Upper lobe of left lung (tissue), 6 donors: ENCODE measurements around the gene TRIM65. TPM values are rescaled to one million over a fixed set of nuclear protein-coding genes. Genes with fewer than 3 reads are reported as not detected.
"Not testable (repeated sequence)": the region's sequence is repeated elsewhere in the genome, so short reads cannot be mapped to it uniquely, and the experiment has no call there.

Experiments
- ATAC-seq, 2 donors: fragments of 200-7000 bp; cut with Tn5 transposase; one replicate each; pipeline ENCODE4 v1.9.1; 2022; ENCODE audit warnings: mild to moderate bottlenecking in 2 of 2, moderate library complexity in 2 of 2; ENCODE audit not compliant: low FRiP score in 2 of 2
- DNase-seq, 2 donors: peaks; one replicate each; pipeline ENCODE4 v3.0.0-alpha.2; 2019 to 2020
- H3K27ac ChIP-seq, 4 donors: fragments of 200-600 bp; sonication (generic); one replicate each; pipeline ENCODE4 v1.5.1; 2016 to 2019
- H3K27me3 ChIP-seq, 4 donors: fragments of 200-600 bp; sonication (generic); one replicate each; pipeline ENCODE4 v1.5.1; 2017 to 2019
- H3K36me3 ChIP-seq, 4 donors: fragments of 200-600 bp; sonication (generic); one replicate each; pipeline ENCODE4 v1.5.1; 2016 to 2019
- H3K4me1 ChIP-seq, 4 donors: fragments of 200-600 bp; sonication (generic); one replicate each; pipeline ENCODE4 v1.5.1; 2018 to 2019
- H3K4me3 ChIP-seq, 4 donors: fragments of 200-600 bp; sonication (generic); one replicate each; pipeline ENCODE4 v1.5.1; 2017 to 2019; ENCODE audit warnings: mild to moderate bottlenecking in 2 of 4, moderate library complexity in 1 of 4
- H3K9me3 ChIP-seq, 4 donors: fragments of 200-600 bp; sonication (generic); one replicate each; pipeline ENCODE4 v1.5.1; 2018 to 2019
- EP300 ChIP-seq, 4 donors: sonication (generic); formaldehyde crosslinking; IDR thresholded peaks; one replicate each; pipeline ENCODE4 v1.5.1; 2017; ENCODE audit warnings: antibody characterized with exemption in 4 of 4, control low read depth in 2 of 4
- POLR2A ChIP-seq, 4 donors: fragments of 450-650 bp; IDR thresholded peaks; one replicate each; pipeline ENCODE4 v1.5.1; 2016 to 2017; ENCODE audit warnings: antibody characterized with exemption in 4 of 4, mild to moderate bottlenecking in 2 of 4
- POLR2AphosphoS5 ChIP-seq, 2 donors: sonication (generic); formaldehyde crosslinking; IDR thresholded peaks; one replicate each; pipeline ENCODE4 v1.5.1; 2017; ENCODE audit warnings: antibody characterized with exemption in 2 of 2
- WGBS, 2 donors: methylation state at CpG; one replicate each; pipeline ENCODE4 v1.1.5; 2017 to 2018; 5-methylcytosine and 5-hydroxymethylcytosine counted together
- total RNA-seq, 6 donors: library from RNA; depleted of rRNA in 4 of 6; stranded (reverse); fragments of >200 nt in 4 of 6; gene quantifications; one replicate each; pipeline versions ENCODE4 v1.1.0 to v1.2.1, GENCODE V29; 2016 to 2021
- TF ChIP-seq, protein P1 (sequence below), 6 experiments: fragments of 450-650 bp in 4 of 6; fragments of 200-600 bp in 2 of 6; sonication (generic) in 2 of 6; IDR thresholded peaks; one replicate each; pipeline ENCODE4 v1.5.1; 2016 to 2019; ENCODE audit warnings: antibody characterized with exemption in 6 of 6
- donor health status: DM: no; HTN: no; CAD: no; lungs with moderate emphysema.
- donor health status: DM: no; HTN: yes; CAD: no; lungs with severe emphysema.

The TRIM65 gene
- total RNA-seq, 6 donors from 2014 or later = 23.4 to 35.1 (median 28.2) TPM

DNA sequence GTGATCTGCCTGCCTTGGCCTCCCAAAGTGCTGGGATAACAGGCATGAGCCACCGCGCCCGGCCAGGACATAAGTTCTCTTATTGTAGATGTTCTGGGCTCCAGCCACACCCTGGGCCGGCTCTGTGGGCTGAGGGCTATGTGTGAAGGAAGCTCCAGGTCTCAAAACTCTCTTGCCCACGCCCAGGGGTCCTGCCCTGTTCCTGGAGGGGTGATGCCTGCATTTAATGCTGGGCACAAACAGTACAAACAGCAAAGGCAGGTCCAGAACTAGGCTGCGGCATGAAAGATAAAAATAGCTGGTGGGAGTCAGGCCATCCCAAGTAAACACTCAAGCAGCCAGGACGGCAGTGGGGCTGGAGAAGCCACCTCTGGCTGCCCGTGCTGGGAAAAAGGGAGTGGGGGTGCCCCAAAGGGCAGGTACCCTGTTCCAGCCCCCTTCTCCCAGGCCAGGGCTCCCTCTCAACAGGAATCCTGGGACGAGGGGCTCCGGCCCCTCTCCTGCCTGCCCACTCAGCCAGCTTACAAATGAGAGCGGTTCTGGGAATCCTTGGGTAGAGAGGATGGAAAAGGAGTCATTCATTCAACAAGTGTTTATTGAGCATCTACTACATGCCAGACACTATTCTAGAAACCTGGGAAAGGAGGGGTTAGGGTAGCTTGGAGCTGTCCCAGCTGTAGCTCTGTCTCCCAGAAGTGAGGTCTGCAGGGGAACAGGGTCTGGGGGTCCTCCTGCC, 23.0 kb downstream of the TRIM65 start:
- peaks cover 0 to 3% (median 0%) of the 10 kb centered on the region in 4 donors for H3K27me3 ChIP-seq
- no peak overlapping the region for H3K4me3 ChIP-seq
- H3K9me3 ChIP-seq = no peaks in the 10 kb centered on the region
- ATAC-seq = no peak
- H3K36me3 ChIP-seq = peaks cover 0 to 24% (median 10%) of the 10 kb centered on the region in 4 donors
- peaks cover 53 to 69% (median 60%) of the 10 kb centered on the region in 4 donors for H3K4me1 ChIP-seq
- peak in 1 of 2 donors; percentile 43 for DNase-seq
- peak overlapping the region; percentile 82 to 94 (median 86) for H3K27ac ChIP-seq
- WGBS, 2 donors = 57 to 72% methylated on average over 10 to 11 of the region's 11 CpGs
- TF ChIP-seq POLR2A (IDR thresholded peaks at IDR 0.05) = no peak
- TF ChIP-seq EP300 (IDR thresholded peaks at IDR 0.05) = peak in 1 of 4 donors; percentile 30

DNA sequence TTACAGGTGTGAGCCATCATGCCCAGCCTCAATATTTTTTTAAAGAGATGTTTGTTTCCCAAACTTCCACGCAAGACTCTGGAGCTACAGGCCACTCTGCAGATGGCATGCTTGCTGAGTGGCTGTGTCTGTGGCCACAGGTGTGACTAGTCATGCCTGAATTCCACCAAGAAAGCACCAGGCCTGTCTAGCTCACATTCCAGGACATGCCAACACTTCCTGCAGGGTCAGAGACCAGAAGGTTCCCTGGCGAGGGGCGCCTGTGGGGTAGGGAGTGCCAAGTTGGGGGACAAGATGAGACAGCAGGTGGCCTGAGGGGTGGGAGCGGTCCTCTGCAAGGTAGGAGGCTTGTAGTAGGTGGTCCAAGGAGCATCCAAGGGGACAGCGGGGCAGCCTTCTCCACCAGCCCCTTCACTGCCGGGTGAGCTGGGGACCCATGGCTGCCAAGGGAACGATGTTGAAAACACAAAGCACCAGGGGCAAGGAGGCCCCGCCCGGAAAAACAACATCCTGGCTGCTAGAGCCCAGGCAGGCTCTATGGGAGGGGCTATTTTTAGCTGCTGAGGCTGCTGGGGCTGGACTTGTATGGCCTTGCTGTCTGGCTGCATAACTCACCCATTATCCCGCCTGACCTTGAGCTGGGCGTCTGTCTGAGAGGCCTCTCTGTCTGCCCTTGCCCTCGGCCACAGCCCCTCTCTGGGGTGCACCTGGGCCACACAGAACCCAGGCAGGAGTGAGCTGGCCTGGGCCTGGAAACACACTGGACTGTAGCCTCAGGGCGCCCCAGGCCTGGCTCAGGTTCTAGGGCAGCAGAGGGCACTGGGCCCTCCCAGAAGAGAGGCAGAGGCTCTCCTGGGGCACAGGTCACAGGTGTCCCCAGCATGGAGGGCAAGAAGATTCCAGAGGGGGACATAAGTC, 24.1 kb downstream of the TRIM65 start:
- no peaks in the 10 kb centered on the region for H3K9me3 ChIP-seq
- peaks cover 48 to 63% (median 55%) of the 10 kb centered on the region in 4 donors for H3K4me1 ChIP-seq
- peak in 1 of 2 donors; percentile 74 for DNase-seq
- peaks cover 0 to 2% (median 0%) of the 10 kb centered on the region in 4 donors for H3K27me3 ChIP-seq
- 28 to 43% methylated on average over 3 to 13 of the region's 13 CpGs for WGBS, 2 donors
- H3K27ac ChIP-seq = peak overlapping the region; percentile 82 to 94 (median 86)
- no peak overlapping the region for H3K4me3 ChIP-seq
- TF ChIP-seq POLR2AphosphoS5 (IDR thresholded peaks at IDR 0.05) (peak; percentile 6 to 33), POLR2A (IDR thresholded peaks at IDR 0.05) (peak in 1 of 4 donors; percentile 13), EP300 (IDR thresholded peaks at IDR 0.05) (no peak)
- TF ChIP-seq, protein P1, sequence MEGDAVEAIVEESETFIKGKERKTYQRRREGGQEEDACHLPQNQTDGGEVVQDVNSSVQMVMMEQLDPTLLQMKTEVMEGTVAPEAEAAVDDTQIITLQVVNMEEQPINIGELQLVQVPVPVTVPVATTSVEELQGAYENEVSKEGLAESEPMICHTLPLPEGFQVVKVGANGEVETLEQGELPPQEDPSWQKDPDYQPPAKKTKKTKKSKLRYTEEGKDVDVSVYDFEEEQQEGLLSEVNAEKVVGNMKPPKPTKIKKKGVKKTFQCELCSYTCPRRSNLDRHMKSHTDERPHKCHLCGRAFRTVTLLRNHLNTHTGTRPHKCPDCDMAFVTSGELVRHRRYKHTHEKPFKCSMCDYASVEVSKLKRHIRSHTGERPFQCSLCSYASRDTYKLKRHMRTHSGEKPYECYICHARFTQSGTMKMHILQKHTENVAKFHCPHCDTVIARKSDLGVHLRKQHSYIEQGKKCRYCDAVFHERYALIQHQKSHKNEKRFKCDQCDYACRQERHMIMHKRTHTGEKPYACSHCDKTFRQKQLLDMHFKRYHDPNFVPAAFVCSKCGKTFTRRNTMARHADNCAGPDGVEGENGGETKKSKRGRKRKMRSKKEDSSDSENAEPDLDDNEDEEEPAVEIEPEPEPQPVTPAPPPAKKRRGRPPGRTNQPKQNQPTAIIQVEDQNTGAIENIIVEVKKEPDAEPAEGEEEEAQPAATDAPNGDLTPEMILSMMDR (IDR thresholded peaks at IDR 0.05) = no peak
- peaks cover 0 to 24% (median 10%) of the 10 kb centered on the region in 4 donors for H3K36me3 ChIP-seq
- ATAC-seq = peak; percentile 57 to 68

DNA sequence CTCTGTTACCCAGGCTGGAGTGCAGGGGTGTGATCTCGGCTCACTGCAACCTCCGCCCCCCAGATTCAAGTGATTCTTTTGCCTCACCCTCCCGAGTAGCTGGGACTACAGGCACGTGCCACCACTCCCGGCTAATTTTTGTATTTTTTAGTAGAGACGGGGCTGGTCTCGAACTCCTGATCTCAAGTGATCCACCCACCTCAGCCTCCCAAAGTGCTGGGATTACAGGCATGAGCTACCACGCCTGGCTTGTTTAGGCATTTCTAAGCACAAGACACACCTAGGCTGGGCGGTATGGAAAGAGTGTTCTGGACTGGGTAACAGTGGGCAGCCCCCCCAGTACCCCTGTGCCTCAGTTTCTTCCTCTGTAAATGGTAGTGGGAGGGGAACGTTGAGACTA, 26.5 kb downstream of the TRIM65 start:
- WGBS, 2 donors = 68 to 79% methylated on average over 10 of the region's 10 CpGs
- not testable (repeated sequence) for ATAC-seq, H3K4me3 ChIP-seq, H3K9me3 ChIP-seq, DNase-seq, H3K27me3 ChIP-seq
- peaks cover 0 to 18% (median 10%) of the 10 kb centered on the region in 4 donors for H3K36me3 ChIP-seq
- peaks cover 24 to 40% (median 33%) of the 10 kb centered on the region in 4 donors for H3K4me1 ChIP-seq
- peak overlapping the region; percentile 69 to 88 (median 80) for H3K27ac ChIP-seq

DNA sequence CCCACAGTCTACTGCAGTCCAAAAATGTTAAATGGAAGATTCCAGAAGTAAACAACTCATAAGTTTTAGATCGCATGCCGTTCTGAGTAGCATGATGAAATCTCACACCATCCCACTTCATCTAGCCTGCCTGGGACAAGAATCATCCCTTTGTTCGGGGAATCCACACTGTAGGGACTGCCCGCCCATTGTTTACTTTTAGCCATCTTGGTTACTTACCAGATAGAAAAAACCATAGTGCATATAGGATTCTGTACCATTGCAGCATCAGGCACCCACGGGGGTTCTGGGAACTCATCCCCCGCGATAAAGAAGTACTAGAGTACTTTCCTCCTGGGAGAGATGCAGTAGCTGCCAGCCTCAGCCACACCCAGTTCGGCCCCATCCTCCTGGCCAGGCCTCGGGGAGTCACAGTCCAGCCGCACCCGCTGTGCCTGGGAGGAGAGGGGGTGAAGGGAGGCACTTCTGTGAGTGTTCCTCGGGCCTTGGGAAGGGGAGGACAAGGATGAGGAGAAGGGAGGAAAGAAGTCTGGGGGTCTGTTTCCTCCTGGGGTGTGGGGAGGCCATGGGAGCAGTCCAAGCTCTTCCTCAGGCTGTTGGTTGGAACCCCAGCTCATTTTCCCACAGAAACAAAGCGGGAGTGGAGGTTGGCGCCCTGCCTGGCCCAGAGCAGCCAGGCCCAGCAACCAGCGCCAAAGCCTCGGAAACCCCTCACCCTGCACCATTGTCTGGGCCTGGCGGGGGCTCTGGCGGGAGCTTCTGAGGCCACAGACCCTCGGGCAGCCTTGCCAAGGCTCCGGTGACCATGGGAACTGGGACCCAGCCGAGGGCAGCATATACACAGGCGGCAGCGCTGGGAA, 27.2 kb downstream of the TRIM65 start:
- no peak overlapping the region for H3K4me3 ChIP-seq
- peak in 1 of 2 donors; percentile 82 for DNase-seq
- peaks cover 0 to 11% (median 6%) of the 10 kb centered on the region in 4 donors for H3K36me3 ChIP-seq
- ATAC-seq = peak in 1 of 2 donors; percentile 59
- peak overlapping the region; percentile 69 to 88 (median 80) for H3K27ac ChIP-seq
- H3K27me3 ChIP-seq = no peaks in the 10 kb centered on the region
- peaks cover 30 to 42% (median 35%) of the 10 kb centered on the region in 4 donors for H3K4me1 ChIP-seq
- 59 to 63% methylated on average over 20 to 23 of the region's 23 CpGs for WGBS, 2 donors
- no peaks in the 10 kb centered on the region for H3K9me3 ChIP-seq
- peak in 1 of 4 donors; percentile 20 for TF ChIP-seq EP300 (IDR thresholded peaks at IDR 0.05)
- TF ChIP-seq, protein P1 (IDR thresholded peaks at IDR 0.05) = no peak
- TF ChIP-seq POLR2AphosphoS5 (IDR thresholded peaks at IDR 0.05) = peak; percentile 38 to 52
- TF ChIP-seq POLR2A (IDR thresholded peaks at IDR 0.05) = no peak

DNA sequence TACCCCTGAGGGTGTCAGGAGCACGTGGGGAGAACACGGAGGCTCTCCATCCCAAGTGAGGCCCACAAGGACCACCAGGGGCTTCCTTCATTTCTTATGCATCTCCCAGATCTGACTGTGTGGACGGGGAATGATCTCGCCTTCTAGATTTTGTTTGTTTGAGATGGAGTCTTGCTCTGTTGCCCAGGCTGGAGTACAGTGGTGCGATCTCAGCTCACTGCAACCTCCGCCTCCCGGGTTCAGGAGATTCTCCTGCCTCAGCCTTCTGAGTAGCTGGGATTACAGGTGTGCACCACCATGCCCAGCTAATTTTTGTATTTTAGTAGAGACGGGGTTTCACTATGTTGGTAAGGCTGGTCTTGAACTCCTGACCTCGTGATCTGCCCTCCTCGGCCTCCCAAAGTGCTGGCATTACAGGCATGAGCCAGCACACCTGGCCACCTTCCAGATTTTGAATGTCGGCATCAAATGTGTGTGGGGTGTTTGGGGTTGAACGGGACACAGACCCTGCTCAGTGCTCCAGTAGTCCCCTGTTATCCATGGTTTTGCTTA, 27.9 kb downstream of the TRIM65 start:
- H3K4me1 ChIP-seq = peaks cover 32 to 45% (median 39%) of the 10 kb centered on the region in 4 donors
- not testable (repeated sequence) for H3K4me3 ChIP-seq, H3K36me3 ChIP-seq, ATAC-seq, DNase-seq, H3K27me3 ChIP-seq, H3K9me3 ChIP-seq
- 80 to 83% methylated on average over 7 to 12 of the region's 12 CpGs for WGBS, 2 donors
- peak overlapping the region; percentile 58 to 88 (median 74) for H3K27ac ChIP-seq

DNA sequence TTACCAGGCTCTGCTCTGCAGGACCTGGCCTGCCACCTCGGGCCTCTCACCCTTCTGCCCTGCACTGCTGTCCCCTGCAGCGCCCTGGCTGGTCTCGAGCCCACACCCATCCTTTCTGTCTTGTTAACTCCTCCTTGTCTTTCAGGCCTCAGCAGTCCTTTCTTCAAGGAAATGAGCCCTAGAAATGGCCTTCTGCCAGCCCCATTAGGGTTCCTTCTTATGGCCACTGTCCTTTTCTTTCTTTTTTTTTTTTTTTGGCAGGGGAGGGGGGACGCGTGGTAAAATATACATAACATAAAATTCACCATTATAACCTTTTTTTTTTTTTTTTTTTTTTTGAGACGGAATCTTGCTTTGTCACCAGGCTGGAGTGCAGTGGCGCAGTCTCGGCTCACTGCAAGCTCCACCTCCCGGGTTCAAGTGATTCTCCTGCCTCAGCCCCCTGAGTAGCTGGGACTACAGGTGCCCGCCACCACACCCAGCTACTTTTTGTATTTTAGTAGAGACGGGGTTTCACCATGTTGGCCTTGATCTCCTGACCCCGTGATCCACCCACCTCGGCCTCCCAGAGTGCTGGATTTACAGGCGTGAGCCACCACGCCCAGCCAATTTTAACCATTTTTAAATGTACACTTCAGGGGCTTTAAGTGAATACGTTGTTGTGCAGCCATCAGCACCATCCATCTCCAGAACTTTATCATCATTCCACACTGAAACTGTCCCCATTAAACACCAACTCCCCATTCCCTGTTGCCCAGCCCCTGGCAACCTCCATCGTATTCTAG, 31.2 kb downstream of the TRIM65 start:
- Histone ChIP-seq H3K27ac (peak overlapping the region in 3 of 4 donors; percentile 40 to 64 (median 63)), H3K4me1 (peaks cover 15 to 38% (median 26%) of the 10 kb centered on the region in 4 donors)
- DNase-seq, H3K27me3 ChIP-seq, H3K9me3 ChIP-seq, H3K36me3 ChIP-seq, ATAC-seq, H3K4me3 ChIP-seq: not testable (repeated sequence)
- WGBS, 2 donors = 82 to 87% methylated on average over 17 of the region's 17 CpGs

DNA sequence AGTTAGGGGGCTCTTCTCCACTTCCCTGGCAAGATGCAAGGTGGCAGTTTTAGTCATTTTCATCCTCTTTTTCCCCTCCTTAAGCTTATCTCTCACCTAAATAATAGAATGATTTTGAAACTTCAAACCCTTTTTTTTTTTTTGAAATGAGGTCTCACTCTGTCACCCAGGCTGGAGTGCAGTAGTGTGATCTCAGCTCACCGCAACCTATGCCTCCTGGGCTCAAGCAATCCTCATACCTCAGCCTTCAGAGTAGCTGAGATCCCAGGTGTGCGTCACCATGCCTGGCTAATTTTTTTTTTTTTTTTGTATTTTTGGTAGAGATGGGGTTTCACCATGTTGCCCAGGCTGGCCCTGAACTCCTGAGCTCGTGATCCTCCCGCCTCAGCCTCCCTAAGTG, 31.9 kb downstream of the TRIM65 start:
- not testable (repeated sequence) for H3K27me3 ChIP-seq, ATAC-seq, H3K36me3 ChIP-seq, H3K9me3 ChIP-seq, H3K4me3 ChIP-seq, DNase-seq
- WGBS, 2 donors = 68 to 79% methylated on average over 2 to 4 of the region's 4 CpGs
- H3K27ac ChIP-seq = peak overlapping the region; percentile 40 to 66 (median 64)
- peaks cover 15 to 38% (median 25%) of the 10 kb centered on the region in 4 donors for H3K4me1 ChIP-seq
